ENCODE data around the gene NINL.
"Not testable (repeated sequence)": the region's sequence is repeated elsewhere in the genome, so short reads cannot be mapped to it uniquely, and the experiment has no call there.

The NINL gene

DNA sequence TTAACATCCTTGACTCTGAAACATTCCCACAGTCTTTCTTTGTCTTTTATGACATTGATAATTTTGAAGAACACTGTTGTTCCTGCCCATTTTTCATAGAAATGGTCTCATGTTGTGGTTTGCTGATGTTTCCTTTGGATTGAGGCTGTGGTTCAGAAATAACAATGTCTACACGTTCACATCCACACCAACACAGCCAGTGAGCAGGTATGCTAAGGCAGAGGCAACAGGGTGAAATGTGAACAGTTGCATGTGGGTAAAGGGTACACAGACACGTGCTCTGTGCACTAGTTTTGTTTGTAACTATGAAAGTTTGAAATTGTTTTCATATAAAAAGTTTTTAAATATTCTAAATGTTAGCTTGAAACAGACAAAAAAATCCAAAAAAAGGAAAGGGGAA is 99.5 kb downstream of the NINL start:
- no peak overlapping the region for H3K27ac Mint-ChIP-seq
- H3K9me3 Mint-ChIP-seq: no peaks in the 10 kb centered on the region
- H3K4me3 Mint-ChIP-seq: no peak overlapping the region
- H3K36me3 Mint-ChIP-seq (ENCODE audit: low read depth): no peaks in the 10 kb centered on the region
- H3K4me1 Mint-ChIP-seq (ENCODE audit: low read depth): peaks cover 29% of the 10 kb centered on the region
- no peaks in the 10 kb centered on the region for H3K27me3 Mint-ChIP-seq

DNA sequence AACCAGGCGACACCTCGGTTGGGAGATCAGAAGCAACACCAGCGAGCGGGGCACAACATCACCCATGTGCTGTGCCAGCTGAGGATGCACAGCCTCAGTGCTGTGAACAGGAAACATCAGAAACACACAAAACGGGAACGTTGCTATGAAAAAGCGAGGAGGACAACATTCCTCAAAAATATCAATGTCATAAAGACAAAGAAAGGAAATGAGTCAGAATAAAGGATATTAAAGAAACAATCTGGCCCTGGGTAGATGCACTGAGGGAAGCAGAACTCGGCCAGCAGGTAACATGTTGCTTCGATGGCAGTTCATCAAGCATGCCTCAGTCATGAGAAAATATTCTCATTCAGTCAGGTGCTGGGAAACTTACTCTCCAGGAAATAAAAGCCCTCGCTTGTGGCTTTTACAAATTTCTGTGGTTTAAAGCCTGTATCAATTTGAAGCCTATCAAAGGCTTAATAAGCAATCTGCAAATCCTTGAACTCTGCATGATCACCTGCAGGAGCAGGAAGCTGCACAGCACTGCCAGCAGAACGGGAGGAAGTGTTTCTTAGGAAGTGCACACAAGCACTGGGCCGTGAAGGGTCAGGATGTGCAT is 100.3 kb downstream of the NINL start:
- H3K27me3 Mint-ChIP-seq: no peaks in the 10 kb centered on the region
- no peak overlapping the region for H3K4me3 Mint-ChIP-seq
- no peaks in the 10 kb centered on the region for H3K9me3 Mint-ChIP-seq
- peaks cover 29% of the 10 kb centered on the region for H3K4me1 Mint-ChIP-seq (ENCODE audit: low read depth)
- H3K36me3 Mint-ChIP-seq (ENCODE audit: low read depth): no peaks in the 10 kb centered on the region
- no peak overlapping the region for H3K27ac Mint-ChIP-seq

DNA sequence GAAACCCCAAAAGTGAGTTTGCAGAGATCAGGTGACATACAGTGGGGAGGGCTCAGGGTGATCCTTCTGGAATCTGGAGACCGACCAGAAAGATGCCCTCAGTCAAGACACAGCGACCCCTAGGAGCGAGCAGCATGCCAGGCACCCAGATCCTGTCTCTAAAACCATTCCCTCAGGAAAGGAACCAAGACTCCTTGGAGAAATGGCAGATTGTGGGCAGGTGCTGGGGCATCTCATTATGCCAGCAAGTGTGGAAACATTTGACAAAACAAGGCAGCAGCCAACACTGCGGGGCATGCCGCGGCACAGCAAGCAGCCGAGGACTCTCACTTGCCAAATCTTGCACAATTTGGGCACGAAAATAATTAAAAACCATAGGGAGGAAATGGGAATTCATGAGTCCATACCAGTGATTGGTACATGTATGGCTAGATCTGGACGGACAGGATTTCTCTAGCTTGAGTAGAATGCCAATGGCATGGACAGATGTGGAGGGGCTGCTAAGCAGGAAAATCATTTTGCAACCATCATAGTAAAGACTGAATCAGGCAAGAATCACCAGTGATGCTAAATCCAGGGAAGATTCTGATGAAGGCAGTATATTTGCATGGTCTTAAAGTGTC is 101.0 kb downstream of the NINL start:
- no peaks in the 10 kb centered on the region for H3K27me3 Mint-ChIP-seq
- H3K27ac Mint-ChIP-seq: no peak overlapping the region
- no peaks in the 10 kb centered on the region for H3K9me3 Mint-ChIP-seq

DNA sequence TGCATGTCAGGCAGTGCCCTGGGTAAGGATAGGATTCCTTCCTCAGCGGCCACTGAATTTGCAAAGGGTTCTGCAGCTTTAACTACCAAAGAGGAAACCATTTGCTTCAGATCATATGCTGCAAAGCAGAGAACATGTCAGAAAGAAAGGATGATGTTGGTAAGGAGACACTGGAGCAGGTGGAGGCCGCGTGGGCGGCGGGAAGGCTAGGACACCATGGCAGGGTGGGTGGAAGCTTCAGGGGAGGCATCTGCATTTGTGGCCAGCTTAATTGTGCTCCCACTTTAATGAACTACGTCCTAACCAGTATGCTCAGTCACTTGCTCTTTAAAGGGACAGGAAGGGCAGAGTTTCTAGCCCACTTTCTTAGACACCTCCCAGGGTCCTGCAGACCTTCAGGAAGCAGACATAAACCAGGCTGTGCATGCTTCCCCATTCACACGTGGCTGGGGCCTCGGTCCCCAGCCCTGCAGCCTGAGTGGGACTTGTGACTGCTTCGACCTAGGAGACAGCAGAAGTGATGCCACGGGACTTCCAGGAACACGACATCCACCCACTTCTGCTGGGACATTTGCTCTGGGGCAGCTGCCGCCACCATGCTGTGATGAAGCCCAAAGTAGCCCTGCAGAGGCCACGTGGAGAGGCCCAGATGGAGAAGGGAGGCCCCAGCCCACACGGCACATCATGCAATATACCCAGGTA is 101.7 kb downstream of the NINL start:
- Mint-ChIP-seq H3K27me3 (no peaks in the 10 kb centered on the region), H3K9me3 (no peaks in the 10 kb centered on the region), H3K36me3 (ENCODE audit: low read depth) (no peaks in the 10 kb centered on the region), H3K4me1 (ENCODE audit: low read depth) (peaks cover 29% of the 10 kb centered on the region), H3K4me3 (no peak overlapping the region), H3K27ac (no peak overlapping the region)

More for the DNA sequence above, 101.0 kb downstream of the NINL start:
- Mint-ChIP-seq H3K4me3 (no peak overlapping the region), H3K36me3 (ENCODE audit: low read depth) (no peaks in the 10 kb centered on the region), H3K4me1 (ENCODE audit: low read depth) (peaks cover 29% of the 10 kb centered on the region)

DNA sequence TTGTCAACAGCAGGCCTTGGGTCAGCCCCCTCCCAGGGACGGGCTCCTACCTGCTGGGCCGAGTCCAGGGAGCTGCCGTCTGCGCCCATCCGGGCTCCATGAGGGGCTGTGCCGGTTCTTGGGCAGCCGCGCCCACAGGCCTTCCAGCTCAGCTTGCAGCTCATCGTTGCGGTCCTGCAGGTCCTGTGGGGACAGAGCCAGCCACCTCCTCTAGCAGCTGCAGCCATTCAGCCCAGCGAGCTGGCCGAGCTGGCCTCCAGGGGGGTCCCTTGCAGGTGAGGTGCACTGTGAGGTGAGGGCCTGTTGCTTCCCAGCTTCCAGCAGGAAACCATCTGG is 103.4 kb downstream of the NINL start:
- Mint-ChIP-seq H3K4me1 (ENCODE audit: low read depth) (peaks cover 28% of the 10 kb centered on the region), H3K27ac (no peak overlapping the region), H3K36me3 (ENCODE audit: low read depth) (no peaks in the 10 kb centered on the region), H3K27me3 (no peaks in the 10 kb centered on the region), H3K4me3 (no peak overlapping the region), H3K9me3 (no peaks in the 10 kb centered on the region)

DNA sequence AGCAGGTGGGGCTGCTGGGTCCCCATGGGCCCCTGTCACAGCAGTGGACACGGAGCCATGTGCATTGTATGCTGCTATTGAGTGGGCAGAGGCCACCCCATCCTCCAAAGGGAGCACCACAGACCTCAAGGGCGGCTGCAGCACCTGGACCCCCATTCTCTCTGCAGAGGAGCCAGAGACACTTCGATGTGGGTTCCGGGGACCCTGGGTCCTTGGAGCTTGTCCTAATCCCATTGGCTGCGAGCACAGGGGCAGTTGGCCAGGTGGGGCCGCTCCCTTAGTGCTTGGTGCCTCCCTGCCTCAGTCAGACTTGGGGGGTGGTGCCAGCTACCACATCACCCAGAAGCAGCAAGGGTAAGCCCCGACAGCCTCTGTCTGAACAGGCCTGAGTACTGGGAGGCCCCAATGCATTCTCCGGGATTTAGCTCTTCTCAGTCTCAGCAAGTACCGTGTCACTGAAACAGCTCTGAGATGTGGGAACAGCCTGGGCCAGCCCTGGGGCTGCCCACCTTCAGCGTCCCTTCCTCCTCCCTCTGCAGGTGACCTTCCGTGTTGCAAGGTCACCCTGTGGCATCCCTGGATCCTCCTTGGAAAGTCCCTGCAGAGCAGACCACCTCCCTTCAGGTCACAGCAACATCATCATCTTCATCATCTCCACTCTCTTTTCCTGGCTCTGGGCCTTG is 104.0 kb downstream of the NINL start:
- Mint-ChIP-seq H3K36me3 (ENCODE audit: low read depth) (no peaks in the 10 kb centered on the region), H3K4me1 (ENCODE audit: low read depth) (peaks cover 23% of the 10 kb centered on the region), H3K4me3 (no peak overlapping the region), H3K27me3 (no peaks in the 10 kb centered on the region), H3K27ac (no peak overlapping the region), H3K9me3 (no peaks in the 10 kb centered on the region)

DNA sequence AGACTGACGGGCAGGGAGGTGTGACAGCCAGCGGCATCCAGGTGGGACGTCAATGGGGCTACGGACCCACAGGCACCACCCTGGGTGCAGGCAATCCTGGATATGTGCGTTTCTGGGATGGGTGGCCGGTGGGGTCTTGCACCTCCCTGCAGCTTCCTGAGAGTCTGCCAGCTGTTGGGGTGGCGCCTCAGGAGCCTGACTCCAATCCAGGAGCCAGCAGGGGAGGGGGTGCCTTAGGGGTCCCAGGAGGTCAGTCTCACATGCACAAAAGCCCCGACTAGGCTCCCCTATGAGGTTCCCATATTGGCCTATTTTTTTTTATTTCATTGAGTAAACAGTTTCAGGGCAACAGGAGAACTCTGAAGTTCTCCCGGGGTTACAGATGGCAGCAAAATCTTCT is 104.5 kb downstream of the NINL start:
- H3K4me1 Mint-ChIP-seq (ENCODE audit: low read depth): peaks cover 17% of the 10 kb centered on the region
- no peaks in the 10 kb centered on the region for H3K36me3 Mint-ChIP-seq (ENCODE audit: low read depth)
- no peak overlapping the region for H3K4me3 Mint-ChIP-seq
- H3K9me3 Mint-ChIP-seq: no peaks in the 10 kb centered on the region
- no peaks in the 10 kb centered on the region for H3K27me3 Mint-ChIP-seq
- H3K27ac Mint-ChIP-seq: no peak overlapping the region

DNA sequence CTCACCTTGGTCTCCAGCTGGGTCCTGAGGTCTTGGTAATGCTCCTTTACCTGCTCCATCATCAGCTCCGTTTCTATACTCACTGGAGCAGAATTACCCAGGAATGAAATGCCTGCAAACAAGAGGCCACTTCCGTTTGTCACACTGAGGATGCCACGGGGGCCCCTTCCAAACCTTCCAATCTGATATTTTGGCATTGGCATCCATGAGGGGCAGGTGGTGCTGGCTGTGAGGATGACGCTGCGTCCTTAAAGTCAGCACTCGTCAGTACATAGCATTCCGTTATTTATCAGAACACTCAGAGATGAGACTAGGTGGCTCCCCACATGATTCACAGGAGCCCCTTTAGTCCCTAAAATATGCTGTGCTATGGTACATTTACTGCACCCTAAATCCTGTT is 105.2 kb downstream of the NINL start:
- no peaks in the 10 kb centered on the region for H3K9me3 Mint-ChIP-seq
- peaks cover 13% of the 10 kb centered on the region for H3K4me1 Mint-ChIP-seq (ENCODE audit: low read depth)
- H3K36me3 Mint-ChIP-seq (ENCODE audit: low read depth): no peaks in the 10 kb centered on the region
- no peaks in the 10 kb centered on the region for H3K27me3 Mint-ChIP-seq
- no peak overlapping the region for H3K27ac Mint-ChIP-seq
- H3K4me3 Mint-ChIP-seq: no peak overlapping the region

DNA sequence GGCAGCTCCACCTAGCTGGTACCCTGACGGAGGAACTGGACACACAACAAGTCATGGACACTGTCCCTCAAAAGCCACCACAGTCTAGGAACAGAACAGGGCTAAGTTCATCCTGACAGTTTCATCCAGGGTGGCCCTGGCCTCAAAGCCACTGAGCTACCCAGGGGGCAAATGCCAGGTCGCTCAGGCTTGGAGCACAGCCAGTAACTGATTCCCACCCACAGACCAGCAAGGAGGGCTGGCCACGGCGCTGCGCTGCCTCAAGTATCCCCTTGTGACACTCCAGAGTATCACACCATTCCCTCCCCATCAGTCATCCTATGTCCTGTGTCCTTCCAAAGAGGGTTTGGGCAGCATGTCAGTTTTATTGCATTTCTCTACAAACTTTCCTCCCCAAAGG is 105.7 kb downstream of the NINL start:
- H3K27ac Mint-ChIP-seq: no peak overlapping the region
- no peak overlapping the region for H3K4me3 Mint-ChIP-seq
- no peaks in the 10 kb centered on the region for H3K36me3 Mint-ChIP-seq (ENCODE audit: low read depth)
- no peaks in the 10 kb centered on the region for H3K9me3 Mint-ChIP-seq
- H3K4me1 Mint-ChIP-seq (ENCODE audit: low read depth): peaks cover 8% of the 10 kb centered on the region
- H3K27me3 Mint-ChIP-seq: no peaks in the 10 kb centered on the region

DNA sequence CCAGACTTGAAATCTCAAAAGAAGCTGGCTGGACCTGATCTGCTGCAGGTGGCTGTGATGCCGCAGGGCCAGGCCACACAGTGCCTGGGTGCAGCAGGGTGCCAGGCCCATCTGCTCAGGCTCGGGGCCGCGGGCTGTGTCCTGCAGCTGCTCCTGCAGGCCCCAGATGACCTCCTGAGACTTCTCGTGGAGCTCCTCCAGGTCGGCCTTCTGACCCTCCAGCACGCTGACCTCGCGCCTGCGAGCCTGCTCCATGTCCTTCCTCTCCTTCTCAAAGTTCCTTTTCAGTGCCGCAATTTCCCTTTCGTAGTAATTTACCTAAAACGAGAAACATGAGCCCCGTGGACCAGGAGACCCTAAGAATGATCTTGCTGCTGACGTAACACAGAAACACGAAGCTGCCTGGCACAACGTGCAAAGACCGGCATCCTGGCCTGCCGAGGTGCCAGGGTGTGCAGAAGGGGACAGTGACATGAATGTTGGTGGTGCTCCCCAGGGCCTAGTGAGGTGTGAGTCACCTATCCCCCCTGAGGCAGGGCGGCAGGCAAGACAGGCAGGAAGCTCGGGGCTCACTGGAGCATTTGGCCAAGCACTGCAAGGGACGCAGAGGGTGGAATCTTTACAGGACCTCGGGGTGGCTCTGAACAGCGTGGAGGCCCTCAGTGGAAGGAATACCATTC is 106.3 kb downstream of the NINL start:
- H3K4me1 Mint-ChIP-seq (ENCODE audit: low read depth): peaks cover 3% of the 10 kb centered on the region
- H3K27ac Mint-ChIP-seq: no peak overlapping the region
- H3K27me3 Mint-ChIP-seq: no peaks in the 10 kb centered on the region
- no peak overlapping the region for H3K4me3 Mint-ChIP-seq
- H3K9me3 Mint-ChIP-seq: no peaks in the 10 kb centered on the region
- no peaks in the 10 kb centered on the region for H3K36me3 Mint-ChIP-seq (ENCODE audit: low read depth)

DNA sequence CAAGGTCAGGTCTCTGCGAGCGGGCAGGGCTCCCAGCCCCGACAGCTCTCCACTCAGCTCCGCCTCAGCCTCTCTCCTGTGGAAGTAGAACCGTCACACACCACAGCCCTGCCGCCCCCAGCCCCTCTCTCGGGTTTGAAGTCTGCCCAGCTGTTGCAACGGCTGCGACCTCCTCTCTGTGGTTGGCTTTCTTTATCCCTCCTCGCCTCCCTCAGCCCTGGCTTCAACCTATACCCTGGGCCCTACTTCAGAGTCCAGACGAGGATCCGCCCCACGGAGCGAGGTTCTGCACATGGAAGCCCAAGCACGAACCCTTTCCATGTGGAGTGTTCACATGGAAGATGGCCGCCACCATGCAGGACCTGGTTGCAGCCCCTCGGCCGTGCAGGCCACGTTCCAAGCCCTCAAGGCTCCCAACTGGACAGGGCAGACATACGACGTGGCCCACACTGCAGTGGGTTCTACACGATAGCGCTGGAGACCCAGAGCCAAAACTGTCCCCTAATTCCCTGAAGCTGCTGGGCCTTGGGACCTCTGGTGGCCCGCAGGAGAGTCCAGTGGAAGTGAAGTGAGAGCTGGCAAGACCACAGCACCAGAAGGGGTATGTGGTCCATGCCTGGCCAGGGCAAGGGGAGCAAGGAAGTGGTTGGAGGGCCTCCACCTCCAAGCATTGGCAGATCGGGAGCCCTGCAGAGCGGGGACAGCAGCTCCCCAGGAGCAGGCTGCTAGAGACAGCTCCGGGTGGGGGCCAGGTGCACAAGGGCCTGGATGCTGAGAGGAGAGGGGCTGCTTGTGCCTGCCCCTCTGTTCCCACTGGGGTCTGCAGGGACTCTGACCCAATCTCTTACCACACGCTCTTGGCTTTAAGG is 108.1 kb downstream of the NINL start:
- Mint-ChIP-seq H3K27ac (no peak overlapping the region), H3K36me3 (ENCODE audit: low read depth) (no peaks in the 10 kb centered on the region)

DNA sequence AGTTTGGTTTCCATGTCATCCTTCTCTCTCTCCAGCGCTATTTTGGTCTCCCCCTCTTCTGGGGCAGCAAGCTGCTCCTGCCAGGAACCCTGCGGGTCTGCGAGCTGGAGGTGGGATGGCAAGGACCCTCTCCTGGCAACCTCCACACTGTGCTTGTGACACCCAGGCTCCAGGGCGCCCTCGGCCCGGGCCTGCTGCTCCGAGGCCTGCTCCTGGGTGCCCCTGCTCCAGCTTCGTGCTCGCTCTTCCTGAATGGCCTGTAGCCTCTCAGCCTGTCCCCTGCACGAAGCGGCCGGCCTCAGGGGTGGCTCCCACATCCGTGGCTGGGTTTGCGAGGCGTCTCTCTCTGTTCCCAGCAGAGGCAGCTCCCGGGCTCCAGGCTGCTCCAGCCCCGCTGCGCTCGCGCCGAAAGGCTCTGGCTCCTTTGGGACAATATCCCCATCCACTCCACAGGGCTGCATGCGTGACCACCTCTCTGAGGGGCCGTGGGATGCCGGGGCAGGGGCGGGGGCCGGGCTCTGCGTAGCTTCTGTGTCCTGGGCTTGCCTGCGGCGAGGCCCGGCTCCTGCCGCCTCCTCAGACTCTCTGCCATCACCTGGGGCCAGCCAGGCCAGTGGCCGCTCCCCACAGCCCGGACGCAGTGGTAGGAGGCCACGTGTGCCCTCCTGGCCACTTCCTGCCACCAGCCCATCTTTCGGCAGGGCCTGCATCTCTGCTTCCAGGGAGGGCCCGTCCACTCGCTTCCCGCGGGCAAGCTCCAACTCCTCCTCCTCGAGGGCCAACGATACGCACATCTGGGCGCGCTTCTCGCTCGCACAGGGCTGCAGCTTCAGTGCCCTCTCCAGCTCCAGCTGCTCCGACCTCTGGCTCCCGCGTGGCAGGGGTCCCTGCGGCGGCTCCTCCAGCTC is 109.0 kb downstream of the NINL start:
- Mint-ChIP-seq H3K4me1 (ENCODE audit: low read depth) (no peaks in the 10 kb centered on the region), H3K4me3 (no peak overlapping the region), H3K27ac (no peak overlapping the region), H3K36me3 (ENCODE audit: low read depth) (no peaks in the 10 kb centered on the region), H3K9me3 (no peaks in the 10 kb centered on the region), H3K27me3 (no peaks in the 10 kb centered on the region)

More for the DNA sequence above, 108.1 kb downstream of the NINL start:
- Mint-ChIP-seq H3K9me3 (no peaks in the 10 kb centered on the region), H3K4me1 (ENCODE audit: low read depth) (no peaks in the 10 kb centered on the region), H3K4me3 (no peak overlapping the region), H3K27me3 (no peaks in the 10 kb centered on the region)

DNA sequence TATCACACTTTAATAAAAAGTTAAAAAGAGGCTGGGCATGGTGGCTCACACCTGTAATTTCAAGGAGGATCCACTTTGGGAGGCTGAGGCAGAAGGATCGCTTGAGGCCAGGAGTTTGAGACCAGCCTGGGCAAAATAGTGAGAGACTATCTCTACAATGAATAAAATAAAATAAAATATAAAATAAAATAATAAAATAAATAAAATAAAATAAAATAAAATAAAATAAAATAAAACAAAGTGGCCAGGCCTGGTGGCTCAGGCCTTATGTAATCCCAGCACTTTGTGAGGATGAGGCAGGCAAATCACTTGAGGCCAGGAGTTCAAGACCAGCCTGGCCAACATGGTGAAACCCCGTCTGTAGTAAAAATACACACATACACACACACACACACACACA is 112.0 kb downstream of the NINL start:
- not testable (repeated sequence) for H3K27ac Mint-ChIP-seq; H3K4me3 Mint-ChIP-seq; H3K4me1 Mint-ChIP-seq (ENCODE audit: low read depth); H3K27me3 Mint-ChIP-seq; H3K9me3 Mint-ChIP-seq; H3K36me3 Mint-ChIP-seq (ENCODE audit: low read depth)

Measured in stimulated activated naive CD8-positive, alpha-beta T cell treated with anti-CD3 and anti-CD28 coated beads, Interleukin-15, Interleukin-2, amounts not matched to agents 100 ng/mL and 50 ng/mL, for 24 hours (primary cell).